Esophagus (tissue), 2 donors: ENCODE measurements around the gene TLX3. TPM values are rescaled to one million over a fixed set of nuclear protein-coding genes. Genes with fewer than 3 reads are reported as not detected.
A peak's percentile ranks its signal among the peaks of the same experiment; 100 is the strongest.

Experiments used
- H3K27ac ChIP-seq, 2 donors: one replicate each; pipeline ENCODE4 v1.5.1; 2013; ENCODE audit warnings: low read depth in 2 of 2, mild to moderate bottlenecking in 2 of 2, inconsistent platforms in 1 of 2, low read length in 1 of 2, moderate library complexity in 1 of 2
- H3K27me3 ChIP-seq, 2 donors: one replicate each; pipeline ENCODE4 v1.6.1; 2013; ENCODE audit warnings: low read length in 2 of 2, control low read depth in 1 of 2, mild to moderate bottlenecking in 1 of 2; ENCODE audit not compliant: insufficient read depth in 2 of 2, control insufficient read depth in 1 of 2
- H3K36me3 ChIP-seq, 2 donors: one replicate each; pipeline ENCODE4 v1.6.1; 2013; ENCODE audit warnings: low read length in 1 of 2; ENCODE audit not compliant: control insufficient read depth in 2 of 2, insufficient read depth in 2 of 2
- H3K4me1 ChIP-seq, 2 donors: one replicate each; pipeline ENCODE4 v1.6.1; 2013; ENCODE audit warnings: low read length in 1 of 2; ENCODE audit not compliant: control insufficient read depth in 2 of 2, insufficient read depth in 2 of 2
- H3K4me3 ChIP-seq, 2 donors: one replicate each; pipeline ENCODE4 v1.5.1; 2013; ENCODE audit warnings: low read length in 2 of 2, mild to moderate bottlenecking in 2 of 2, low read depth in 1 of 2, moderate library complexity in 1 of 2
- H3K9me3 ChIP-seq, 2 donors: one replicate each; pipeline ENCODE4 v1.6.1; 2013; ENCODE audit warnings: mild to moderate bottlenecking in 2 of 2, low read depth in 1 of 2, low read length in 1 of 2, moderate library complexity in 1 of 2; ENCODE audit not compliant: control insufficient read depth in 2 of 2, insufficient read depth in 1 of 2
- WGBS, 2 donors: extraction: QIAGEN DNeasy Blood & Tissue Kit; methylation state at CpG; one replicate each; pipeline ENCODE4 v1.1.7; 2013; 5-methylcytosine and 5-hydroxymethylcytosine counted together
- polyA plus RNA-seq, 2 donors: library from polyadenylated mRNA; stranded (reverse); fragments of 200-250 nt; gene quantifications; one replicate each; pipeline ENCODE4 v1.2.3, GENCODE V29; 2013
- donor health status: healthy with polysubstance abuse.
- donor health status: Bipolar disorder and iron deficiency.

Gene TLX3
- polyA plus RNA-seq, 2 donors, result not detected

DNA sequence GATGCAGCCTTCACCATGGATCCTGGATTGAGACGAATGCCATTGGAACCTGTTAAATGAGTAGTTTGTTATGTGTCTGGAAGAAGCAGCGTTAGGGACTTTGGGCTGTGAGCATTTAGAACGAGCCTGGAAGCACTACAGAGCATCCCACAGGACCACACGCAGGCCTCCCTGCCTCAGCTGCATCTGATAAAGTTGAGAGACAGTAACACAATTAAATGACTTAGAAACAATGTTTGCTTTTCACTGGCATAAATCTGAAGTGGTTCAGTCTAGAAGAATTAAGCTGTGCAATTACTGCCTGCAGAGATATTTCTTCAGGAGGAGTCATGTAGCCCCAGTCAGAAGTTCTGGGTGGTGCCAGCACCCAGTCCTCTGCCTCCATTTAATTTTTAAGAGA, 9.8 kb upstream of the TLX3 start:
- Histone ChIP-seq H3K36me3 (no peaks in the 10 kb centered on the region), H3K27me3 (peaks cover 0 to 2% of the 10 kb centered on the region in 2 donors), H3K9me3 (no peaks in the 10 kb centered on the region), H3K4me3 (no peak overlapping the region), H3K27ac (no peak overlapping the region), H3K4me1 (no peaks in the 10 kb centered on the region)
- 82 to 84% methylated on average over 4 of the region's 4 CpGs for WGBS, 2 donors

DNA sequence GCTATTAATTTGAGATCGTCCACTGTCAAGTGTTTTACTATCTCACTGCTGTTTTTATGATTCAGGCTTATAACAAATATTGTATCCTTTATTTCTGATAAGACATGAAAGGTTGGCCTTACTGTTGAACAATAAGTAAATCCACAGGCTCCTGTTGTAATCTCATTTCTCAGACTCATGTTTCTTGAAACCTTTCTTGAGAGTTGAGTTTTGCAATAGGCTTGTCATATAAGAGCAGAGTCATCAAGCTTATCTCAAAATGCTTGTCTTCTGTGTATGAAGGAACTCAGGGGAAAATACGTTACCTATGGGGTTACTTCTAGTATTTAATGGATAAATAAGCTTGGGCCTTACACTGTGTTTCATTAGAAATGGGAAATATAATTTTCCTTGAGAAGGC, 9.2 kb upstream of the TLX3 start:
- 88% methylated on average over 2 of the region's 2 CpGs for WGBS, 2 donors
- H3K36me3 ChIP-seq, result no peaks in the 10 kb centered on the region
- H3K4me1 ChIP-seq, result no peaks in the 10 kb centered on the region
- H3K9me3 ChIP-seq, result no peaks in the 10 kb centered on the region
- no peak overlapping the region for H3K4me3 ChIP-seq
- H3K27ac ChIP-seq, result no peak overlapping the region
- H3K27me3 ChIP-seq, result peaks cover 0 to 7% of the 10 kb centered on the region in 2 donors

DNA sequence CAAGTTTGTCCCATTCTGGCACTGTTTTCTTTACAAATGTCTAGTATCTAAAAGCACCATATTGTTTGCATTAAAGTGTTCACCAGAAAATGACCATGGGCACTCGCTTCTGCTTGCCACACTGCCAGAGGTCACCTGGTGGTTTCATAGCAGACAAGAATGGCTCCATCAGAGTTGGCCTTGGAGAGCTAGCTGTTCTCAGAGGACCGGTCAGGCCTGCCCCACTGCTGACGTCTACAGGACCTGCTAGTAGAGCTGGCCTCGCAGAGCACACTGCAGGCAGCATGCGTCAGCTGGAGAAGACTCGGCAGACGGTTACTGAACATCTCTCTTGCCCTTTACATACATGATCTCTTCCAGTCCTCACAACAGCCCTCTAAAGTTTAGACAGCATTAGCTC, 8.7 kb upstream of the TLX3 start:
- H3K4me3 ChIP-seq, result no peak overlapping the region
- H3K9me3 ChIP-seq, result no peaks in the 10 kb centered on the region
- no peak overlapping the region for H3K27ac ChIP-seq
- H3K36me3 ChIP-seq, result no peaks in the 10 kb centered on the region
- H3K4me1 ChIP-seq, result no peaks in the 10 kb centered on the region
- 90 to 92% methylated on average over 7 of the region's 7 CpGs for WGBS, 2 donors
- peaks cover 1 to 7% of the 10 kb centered on the region in 2 donors for H3K27me3 ChIP-seq

DNA sequence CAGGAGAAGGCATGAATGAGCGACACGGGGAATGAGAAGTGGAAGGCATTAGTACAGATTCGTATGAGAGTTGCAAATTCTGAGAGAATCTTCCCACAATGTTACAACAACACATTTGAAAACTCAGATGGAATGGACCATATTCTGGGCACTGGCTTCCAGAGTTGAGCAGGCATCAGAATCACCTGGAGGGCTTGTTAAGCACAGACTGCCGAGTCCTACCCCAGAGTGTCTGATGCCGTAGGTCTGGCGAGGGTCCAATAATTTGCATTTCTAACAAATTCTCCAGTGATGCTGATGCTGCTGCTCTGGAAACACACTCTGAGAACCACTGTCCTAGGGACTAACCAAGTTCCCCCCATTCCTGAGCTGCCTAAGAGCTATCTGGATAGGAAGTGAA, 2.9 kb upstream of the TLX3 start:
- Histone ChIP-seq H3K27me3 (peaks cover 7 to 49% of the 10 kb centered on the region in 2 donors), H3K4me1 (peaks cover 7 to 13% of the 10 kb centered on the region in 2 donors), H3K36me3 (no peaks in the 10 kb centered on the region), H3K27ac (no peak overlapping the region), H3K4me3 (no peak overlapping the region), H3K9me3 (peaks cover 0 to 13% of the 10 kb centered on the region in 2 donors)
- WGBS, 2 donors, result 22 to 26% methylated on average over 6 of the region's 6 CpGs

DNA sequence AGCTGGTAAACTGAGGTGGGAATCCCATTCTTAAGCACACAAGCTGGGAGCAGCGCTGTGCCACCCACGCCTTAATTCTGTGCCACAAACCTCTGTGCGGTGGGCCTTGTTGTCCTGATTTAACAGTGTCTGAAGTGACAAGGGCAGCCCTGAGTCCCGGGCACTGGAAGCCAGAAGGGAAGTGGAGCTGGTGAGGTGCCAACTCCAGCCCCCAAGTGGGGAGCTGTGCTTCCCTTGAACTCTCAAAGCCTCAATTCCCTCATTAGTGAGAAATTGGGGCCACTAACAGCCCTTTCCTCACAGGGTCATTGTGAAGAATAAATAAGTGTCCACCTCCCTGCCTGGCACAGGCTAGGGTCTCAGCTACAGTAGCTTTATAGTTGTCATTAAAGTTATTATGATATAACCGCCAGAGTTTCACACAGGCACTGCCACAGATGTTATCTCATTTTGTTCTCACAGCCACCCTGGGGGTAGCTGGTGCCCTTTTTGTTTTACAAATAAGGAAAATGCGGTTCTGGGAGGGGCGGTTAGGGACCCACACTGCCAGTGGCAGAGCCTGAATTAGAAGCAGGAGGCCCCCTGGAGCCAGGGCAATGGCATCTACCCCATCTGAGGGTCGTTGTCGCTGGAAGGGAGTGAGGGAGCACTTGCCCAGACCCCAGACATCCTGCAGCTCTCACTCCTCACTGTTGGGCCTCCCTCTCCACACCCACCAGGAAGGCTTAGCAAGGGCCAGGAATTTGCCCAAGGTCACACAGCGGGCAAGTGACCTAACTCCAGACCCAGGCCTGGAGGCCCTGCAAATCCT, 2.1 kb upstream of the TLX3 start:
- no peaks in the 10 kb centered on the region for H3K36me3 ChIP-seq
- H3K4me3 ChIP-seq, result no peak overlapping the region
- peaks cover 7 to 53% of the 10 kb centered on the region in 2 donors for H3K27me3 ChIP-seq
- 26 to 27% methylated on average over 10 of the region's 10 CpGs for WGBS, 2 donors
- H3K27ac ChIP-seq, result no peak overlapping the region
- H3K4me1 ChIP-seq, result peaks cover 13 to 16% of the 10 kb centered on the region in 2 donors
- H3K9me3 ChIP-seq, result peaks cover 0 to 13% of the 10 kb centered on the region in 2 donors

DNA sequence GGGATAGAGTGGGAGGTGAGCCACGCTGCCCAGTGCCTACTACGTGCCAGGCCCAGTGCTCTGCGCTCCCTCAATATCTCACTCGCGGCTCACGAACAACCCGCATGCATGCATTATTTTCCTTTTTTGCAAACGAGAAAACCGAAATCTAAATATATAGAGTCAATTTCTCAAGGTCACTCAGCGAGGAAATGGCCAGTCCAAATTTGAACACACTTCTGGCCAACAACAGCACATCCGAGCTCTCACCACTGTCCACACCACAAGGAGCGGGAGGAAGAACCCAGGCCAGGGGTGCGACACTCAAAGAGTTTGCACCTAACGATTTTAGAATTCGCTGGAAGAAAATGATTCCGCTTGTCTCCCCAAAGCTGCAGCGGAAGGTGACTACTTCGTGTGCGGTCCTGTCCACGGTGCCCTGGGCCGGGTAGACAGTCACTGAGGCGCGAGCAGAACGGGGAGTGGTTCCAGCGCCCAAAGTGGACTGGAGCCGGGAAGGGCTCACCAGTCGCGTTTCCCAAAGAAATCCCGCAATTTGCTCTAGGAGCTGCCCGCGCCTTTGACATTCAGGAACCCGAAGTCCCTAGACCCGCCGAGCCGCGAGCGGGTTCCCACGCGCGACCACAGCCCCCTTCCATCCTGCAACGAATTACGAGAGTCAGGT, 1.1 kb upstream of the TLX3 start:
- H3K27ac ChIP-seq, result no peak overlapping the region
- H3K27me3 ChIP-seq, result peaks cover 7 to 61% of the 10 kb centered on the region in 2 donors
- H3K4me3 ChIP-seq, result no peak overlapping the region
- WGBS, 2 donors, result 22 to 26% methylated on average over 42 of the region's 42 CpGs
- no peaks in the 10 kb centered on the region for H3K36me3 ChIP-seq
- H3K4me1 ChIP-seq, result peaks cover 13 to 23% of the 10 kb centered on the region in 2 donors
- H3K9me3 ChIP-seq, result peaks cover 0 to 16% of the 10 kb centered on the region in 2 donors

DNA sequence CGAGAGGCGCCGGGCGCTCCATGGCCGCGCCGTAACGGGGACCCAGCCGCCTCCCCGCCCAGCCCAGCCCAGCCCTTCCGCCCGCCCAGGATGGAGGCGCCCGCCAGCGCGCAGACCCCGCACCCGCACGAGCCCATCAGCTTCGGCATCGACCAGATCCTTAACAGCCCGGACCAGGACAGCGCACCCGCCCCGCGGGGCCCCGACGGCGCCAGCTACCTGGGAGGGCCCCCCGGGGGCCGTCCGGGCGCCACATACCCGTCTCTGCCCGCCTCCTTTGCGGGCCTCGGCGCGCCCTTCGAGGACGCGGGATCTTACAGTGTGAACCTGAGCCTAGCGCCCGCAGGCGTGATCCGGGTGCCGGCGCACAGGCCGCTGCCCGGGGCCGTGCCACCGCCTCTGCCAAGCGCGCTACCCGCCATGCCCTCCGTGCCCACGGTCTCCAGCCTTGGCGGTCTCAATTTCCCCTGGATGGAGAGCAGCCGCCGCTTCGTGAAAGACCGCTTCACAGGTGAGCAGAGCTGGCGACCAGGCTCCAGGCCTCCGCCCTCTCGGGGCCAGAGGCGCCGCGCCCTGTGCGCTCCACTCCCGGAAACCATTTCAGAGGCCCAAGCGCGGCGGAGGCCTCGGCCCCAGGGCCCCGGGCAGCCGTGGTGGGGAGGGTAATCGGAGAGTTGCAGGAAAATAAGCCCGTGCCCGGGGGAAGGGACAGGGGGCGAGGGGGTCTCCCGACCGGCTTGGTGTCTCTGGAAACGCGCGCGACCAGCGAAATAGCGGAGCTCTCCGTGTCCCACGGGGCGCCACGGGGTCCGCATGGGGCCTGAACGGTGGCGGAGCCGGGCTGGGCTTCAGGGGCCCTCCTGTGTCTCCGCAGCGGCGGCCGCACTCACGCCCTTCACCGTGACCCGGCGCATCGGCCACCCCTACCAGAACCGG, 496 bp downstream of the TLX3 start:
- H3K9me3 ChIP-seq, result peaks cover 0 to 16% of the 10 kb centered on the region in 2 donors
- peaks cover 16 to 25% of the 10 kb centered on the region in 2 donors for H3K4me1 ChIP-seq
- H3K4me3 ChIP-seq, result peak overlapping the region in 1 of 2 donors; percentile 7
- H3K27me3 ChIP-seq, result peaks cover 2 to 70% of the 10 kb centered on the region in 2 donors
- H3K36me3 ChIP-seq, result no peaks in the 10 kb centered on the region
- 4 to 6% methylated on average over 76 to 106 of the region's 106 CpGs for WGBS, 2 donors
- no peak overlapping the region for H3K27ac ChIP-seq

DNA sequence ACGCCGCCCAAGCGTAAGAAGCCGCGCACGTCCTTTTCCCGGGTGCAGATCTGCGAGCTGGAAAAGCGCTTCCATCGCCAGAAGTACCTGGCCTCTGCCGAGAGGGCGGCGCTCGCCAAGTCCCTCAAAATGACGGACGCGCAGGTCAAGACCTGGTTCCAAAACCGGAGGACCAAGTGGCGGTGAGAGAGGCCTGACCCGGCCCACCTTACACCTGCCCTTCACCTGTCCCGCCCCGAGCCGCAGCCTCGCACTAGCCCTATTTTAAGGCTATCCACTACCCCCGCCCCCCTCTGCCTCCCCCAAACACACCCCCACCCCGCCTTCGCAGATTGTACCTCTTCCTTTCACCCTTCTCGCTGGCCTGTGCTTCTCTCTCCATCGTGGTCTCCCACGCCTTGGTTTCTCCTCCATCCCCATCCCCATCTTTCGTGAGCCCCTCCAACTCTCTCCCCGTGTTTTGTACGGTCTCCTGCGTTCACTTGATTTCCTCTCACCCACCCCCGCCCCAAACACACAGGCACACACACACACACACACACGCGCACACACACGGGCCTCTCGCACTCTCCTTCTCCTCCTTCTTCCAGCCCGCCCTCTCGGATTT, 1.3 kb downstream of the TLX3 start:
- 6 to 8% methylated on average over 40 to 41 of the region's 41 CpGs for WGBS, 2 donors
- H3K4me1 ChIP-seq, result peaks cover 20 to 25% of the 10 kb centered on the region in 2 donors
- peaks cover 0 to 16% of the 10 kb centered on the region in 2 donors for H3K9me3 ChIP-seq
- H3K27me3 ChIP-seq, result peaks cover 0 to 75% of the 10 kb centered on the region in 2 donors
- H3K4me3 ChIP-seq, result peak overlapping the region in 1 of 2 donors; percentile 7
- H3K36me3 ChIP-seq, result no peaks in the 10 kb centered on the region
- H3K27ac ChIP-seq, result no peak overlapping the region
